Measurements from ENCODE around the gene TADA3. TPM values are rescaled to one million over a fixed set of nuclear protein-coding genes. Genes with fewer than 3 reads are reported as not detected.

The TADA3 gene
- total and polyA plus RNA-seq, 2 experiments from 2014 or later = 29.1 to 61.7 TPM

GRCh38 chr3:9749645-9750555, 42.4 kb downstream of the TADA3 start, which contains the start of gene OGG1:
Gene OGG1 (plus strand): TSS chr3:9749952. CDS start chr3:9750287, 335 bp downstream.
- H3K36me3 ChIP-seq (ENCODE audit: insufficient read depth) = peaks cover 21% of the 10 kb centered on the region
- peaks cover 12% of the 10 kb centered on the region for H3K79me2 ChIP-seq (replicated peaks; ENCODE audit: insufficient read depth)
- peaks cover 9% of the 10 kb centered on the region; the same call in 1 of the 2 replicates for H3K4me1 ChIP-seq (ENCODE audit: insufficient read depth)
- H3K9me3 Mint-ChIP-seq = no peaks in the 10 kb centered on the region
- peak within 1 kb of the TSS; percentile 93 for H3K27ac ChIP-seq (ENCODE audit: low read depth)
- peak within 1 kb of the TSS; percentile 96 for H3K4me2 ChIP-seq
- peaks cover 3% of the 10 kb centered on the region; the same call in 2 of the 3 replicates for H3K4me1 Mint-ChIP-seq
- H4K20me1 ChIP-seq (replicated peaks; ENCODE audit: insufficient read depth) = no peaks in the 10 kb centered on the region
- H3K27me3 ChIP-seq (ENCODE audit: insufficient read depth) = no peaks in the 10 kb centered on the region
- no peaks in the 10 kb centered on the region; the same call in 1 of the 2 replicates for H3K9me2 ChIP-seq (ENCODE audit: insufficient read depth)
- H3K4me3 Mint-ChIP-seq = peak within 1 kb of the TSS; percentile 93
- H3K27ac Mint-ChIP-seq = peak within 1 kb of the TSS; percentile 98
- peak within 1 kb of the TSS; percentile 86 for H3K4me3 ChIP-seq
- peak within 1 kb of the TSS; percentile 93 for H2AFZ ChIP-seq
- peaks cover 20% of the 10 kb centered on the region for H3F3A ChIP-seq (replicated peaks; ENCODE audit: low read depth)
- peaks cover 71% of the 10 kb centered on the region for H3K36me3 Mint-ChIP-seq (ENCODE audit: low read depth)
- ATAC-seq (peak; percentile 95), DNase-seq (ENCODE audit: low spot score) (peak; percentile 99)
- peaks cover 4% of the 10 kb centered on the region for H3K27me3 Mint-ChIP-seq (ENCODE audit: insufficient read depth, low read depth, poor library complexity)
- TF ChIP-seq ZNF331 (CRISPR knock-in tag; IDR thresholded peaks at IDR 0.05; ENCODE audit: low read depth) (no peak), JUNB (IDR thresholded peaks at IDR 0.05; ENCODE audit: unreplicated experiment) (no peak), EZH2phosphoT487 (IDR thresholded peaks at IDR 0.05; ENCODE audit: unreplicated experiment) (no peak), CTCF (conservative IDR thresholded peaks at IDR 0.05; ENCODE audit: low read depth in 2 of 2) (0 out of 4 replicates have a peak, but pooled peaks of 1 of the 2 experiments have one; percentile 4), ZNF462 (CRISPR knock-in tag; IDR thresholded peaks at IDR 0.05) (no peak), CREB1 (CRISPR knock-in tag; IDR thresholded peaks at IDR 0.05; ENCODE audit: low read depth) (no peak), POLR2AphosphoS5 (IDR thresholded peaks at IDR 0.05; ENCODE audit: low read depth) (peak; percentile 86)
- TF ChIP-seq, protein P1, sequence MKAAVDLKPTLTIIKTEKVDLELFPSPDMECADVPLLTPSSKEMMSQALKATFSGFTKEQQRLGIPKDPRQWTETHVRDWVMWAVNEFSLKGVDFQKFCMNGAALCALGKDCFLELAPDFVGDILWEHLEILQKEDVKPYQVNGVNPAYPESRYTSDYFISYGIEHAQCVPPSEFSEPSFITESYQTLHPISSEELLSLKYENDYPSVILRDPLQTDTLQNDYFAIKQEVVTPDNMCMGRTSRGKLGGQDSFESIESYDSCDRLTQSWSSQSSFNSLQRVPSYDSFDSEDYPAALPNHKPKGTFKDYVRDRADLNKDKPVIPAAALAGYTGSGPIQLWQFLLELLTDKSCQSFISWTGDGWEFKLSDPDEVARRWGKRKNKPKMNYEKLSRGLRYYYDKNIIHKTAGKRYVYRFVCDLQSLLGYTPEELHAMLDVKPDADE (IDR thresholded peaks at IDR 0.05) = peak; percentile 35; the same call in 1 of the 2 replicates

Data from GM23338 (cell line).